ACC112 (cell line): ENCODE results near the gene INTS13.
"Not testable (repeated sequence)": the region's sequence is repeated elsewhere in the genome, so short reads cannot be mapped to it uniquely, and the experiment has no call there.

Experiments used
- H2AFZ ChIP-seq: fragments of 200-600 bp; sonication (generic); one replicate; pipeline ENCODE4 v1.6.0; 2017; ENCODE audit warnings: antibody characterized with exemption, low read length; ENCODE audit not compliant: unreplicated experiment
- H3K27ac ChIP-seq: fragments of 200-600 bp; sonication (generic); 2 replicates; pipeline ENCODE4 v1.5.1; 2014; ENCODE audit warnings: low read depth, mild to moderate bottlenecking, antibody characterized with exemption, low read length, moderate library complexity
- H3K27me3 ChIP-seq: fragments of 200-600 bp; sonication (generic); 2 replicates; pipeline ENCODE4 v1.6.1; 2014; ENCODE audit warnings: mild to moderate bottlenecking, antibody characterized with exemption, low read length, moderate library complexity, mixed read lengths; ENCODE audit not compliant: insufficient read depth
- H3K36me3 ChIP-seq: fragments of 200-600 bp; sonication (generic); 2 replicates; pipeline ENCODE4 v1.6.1; 2016; ENCODE audit warnings: mild to moderate bottlenecking, antibody characterized with exemption, low read length, moderate library complexity, mixed read lengths; ENCODE audit not compliant: insufficient read depth
- H3K4me1 ChIP-seq: fragments of 200-600 bp; sonication (generic); one replicate; pipeline ENCODE4 v1.6.1; 2016; ENCODE audit warnings: low read length, mixed read lengths; ENCODE audit not compliant: insufficient read depth, unreplicated experiment, control insufficient read depth
- H3K4me3 ChIP-seq: fragments of 200-600 bp; sonication (generic); 2 replicates; pipeline ENCODE4 v1.5.1; 2014; ENCODE audit warnings: mild to moderate bottlenecking, low read depth, low read length
- H3K79me2 ChIP-seq: fragments of 200-600 bp; sonication (generic); one replicate; pipeline ENCODE4 v1.6.0; 2016; ENCODE audit warnings: low read length; ENCODE audit not compliant: control insufficient read depth, unreplicated experiment, insufficient read depth

Gene INTS13

GRCh38 chr12:26869908-26870459, 67.8 kb downstream of the INTS13 start:
- Histone ChIP-seq H2AFZ (no peak overlapping the region), H3K27ac (no peak overlapping the region), H3K79me2 (no peaks in the 10 kb centered on the region), H3K27me3 (no peaks in the 10 kb centered on the region), H3K4me1 (peaks cover 9% of the 10 kb centered on the region), H3K4me3 (no peak overlapping the region), H3K36me3 (no peaks in the 10 kb centered on the region)

GRCh38 chr12:26869104-26869494, 68.7 kb downstream of the INTS13 start:
- no peak overlapping the region for H3K4me3 ChIP-seq
- H2AFZ ChIP-seq, result no peak overlapping the region
- no peaks in the 10 kb centered on the region for H3K36me3 ChIP-seq
- no peaks in the 10 kb centered on the region for H3K27me3 ChIP-seq
- no peak overlapping the region for H3K27ac ChIP-seq
- H3K4me1 ChIP-seq, result peaks cover 9% of the 10 kb centered on the region
- H3K79me2 ChIP-seq, result no peaks in the 10 kb centered on the region

GRCh38 chr12:26868447-26869103, 69.2 kb downstream of the INTS13 start:
- Histone ChIP-seq H2AFZ (no peak overlapping the region), H3K27ac (no peak overlapping the region), H3K79me2 (no peaks in the 10 kb centered on the region), H3K4me3 (no peak overlapping the region), H3K4me1 (peaks cover 9% of the 10 kb centered on the region), H3K27me3 (no peaks in the 10 kb centered on the region), H3K36me3 (no peaks in the 10 kb centered on the region)

GRCh38 chr12:26867080-26867479, 70.7 kb downstream of the INTS13 start:
- Histone ChIP-seq H3K36me3 (no peaks in the 10 kb centered on the region), H3K4me3 (no peak overlapping the region), H3K27me3 (no peaks in the 10 kb centered on the region), H3K4me1 (peaks cover 9% of the 10 kb centered on the region), H2AFZ (no peak overlapping the region), H3K27ac (no peak overlapping the region), H3K79me2 (no peaks in the 10 kb centered on the region)

- H3K79me2 ChIP-seq, result no peaks in the 10 kb centered on the region
- no peak overlapping the region for H2AFZ ChIP-seq
These were observed 74.3 kb downstream of the INTS13 start for GRCh38 chr12:26863515-26863914.

GRCh38 chr12:26862787-26863186, 75.0 kb downstream of the INTS13 start:
- not testable (repeated sequence) for H3K27me3 ChIP-seq, H3K79me2 ChIP-seq, H2AFZ ChIP-seq, H3K27ac ChIP-seq, H3K4me3 ChIP-seq, H3K36me3 ChIP-seq, H3K4me1 ChIP-seq

More at GRCh38 chr12:26863515-26863914, 74.3 kb downstream of the INTS13 start:
- H3K36me3 ChIP-seq, result no peaks in the 10 kb centered on the region
- H3K27me3 ChIP-seq, result no peaks in the 10 kb centered on the region
- no peak overlapping the region for H3K27ac ChIP-seq
- no peak overlapping the region for H3K4me3 ChIP-seq
- H3K4me1 ChIP-seq, result no peaks in the 10 kb centered on the region

GRCh38 chr12:26861690-26862089, 76.1 kb downstream of the INTS13 start:
- no peak overlapping the region for H3K27ac ChIP-seq

GRCh38 chr12:26857465-26858176, 80.2 kb downstream of the INTS13 start:
- no peak overlapping the region for H3K27ac ChIP-seq
- H3K79me2 ChIP-seq, result no peaks in the 10 kb centered on the region
- no peaks in the 10 kb centered on the region for H3K27me3 ChIP-seq
- H3K4me1 ChIP-seq, result peaks cover 3% of the 10 kb centered on the region
- H3K4me3 ChIP-seq, result no peak overlapping the region
- H2AFZ ChIP-seq, result no peak overlapping the region
- H3K36me3 ChIP-seq, result no peaks in the 10 kb centered on the region

More at GRCh38 chr12:26861690-26862089, 76.1 kb downstream of the INTS13 start:
- Histone ChIP-seq H3K79me2 (no peaks in the 10 kb centered on the region), H3K36me3 (no peaks in the 10 kb centered on the region), H3K4me3 (no peak overlapping the region), H2AFZ (no peak overlapping the region), H3K4me1 (no peaks in the 10 kb centered on the region), H3K27me3 (no peaks in the 10 kb centered on the region)

- Histone ChIP-seq H3K27me3 (no peaks in the 10 kb centered on the region), H3K27ac (no peak overlapping the region), H3K36me3 (no peaks in the 10 kb centered on the region), H3K4me1 (peaks cover 10% of the 10 kb centered on the region), H3K79me2 (no peaks in the 10 kb centered on the region), H2AFZ (no peak overlapping the region), H3K4me3 (no peak overlapping the region)
These were observed 82.4 kb downstream of the INTS13 start for GRCh38 chr12:26855337-26855736.
